Measurements from ENCODE around the gene HSPA12B. TPM values are rescaled to one million over a fixed set of nuclear protein-coding genes. Genes with fewer than 3 reads are reported as not detected.
A peak's percentile ranks its signal among the peaks of the same experiment; 100 is the strongest.
"Not testable (repeated sequence)": the region's sequence is repeated elsewhere in the genome, so short reads cannot be mapped to it uniquely, and the experiment has no call there.

Gene HSPA12B
- total RNA-seq, 3 donors from 2014 or later: 0.08 TPM; not detected in 2

GRCh38 chr20:3784216-3784853, 51.9 kb downstream of the HSPA12B start:
- Mint-ChIP-seq H3K27me3 (ENCODE audit: low read depth) (peaks cover 1% of the 10 kb centered on the region), H3K36me3 (ENCODE audit: insufficient read depth) (peaks cover 6% of the 10 kb centered on the region), H3K9me3 (no peaks in the 10 kb centered on the region), H3K4me1 (ENCODE audit: low read depth) (peaks cover 49% of the 10 kb centered on the region), H3K4me3 (peak overlapping the region; percentile 69)
- ATAC-seq (no peak), DNase-seq (no peak)

GRCh38 chr20:3784863-3785239, 52.4 kb downstream of the HSPA12B start:
- ATAC-seq (no peak), DNase-seq (no peak)
- Mint-ChIP-seq H3K36me3 (ENCODE audit: insufficient read depth) (peaks cover 6% of the 10 kb centered on the region), H3K4me1 (ENCODE audit: low read depth) (peaks cover 49% of the 10 kb centered on the region), H3K9me3 (no peaks in the 10 kb centered on the region), H3K4me3 (peak overlapping the region; percentile 69), H3K27me3 (ENCODE audit: low read depth) (no peaks in the 10 kb centered on the region)

- DNase-seq: no peak
- H3K4me1 Mint-ChIP-seq (ENCODE audit: low read depth): peaks cover 48% of the 10 kb centered on the region
- no peaks in the 10 kb centered on the region for H3K9me3 Mint-ChIP-seq
- H3K36me3 Mint-ChIP-seq (ENCODE audit: insufficient read depth): peaks cover 6% of the 10 kb centered on the region
- H3K27me3 Mint-ChIP-seq (ENCODE audit: low read depth): no peaks in the 10 kb centered on the region
- ATAC-seq: no peak
- H3K4me3 Mint-ChIP-seq: peak overlapping the region; percentile 69
Measured at GRCh38 chr20:3785240-3786125, 53.0 kb downstream of the HSPA12B start.

- DNase-seq (peak; percentile 32), ATAC-seq (peak; percentile 21 to 37)
- no peaks in the 10 kb centered on the region for H3K9me3 Mint-ChIP-seq
- H3K4me1 Mint-ChIP-seq (ENCODE audit: low read depth): peaks cover 41% of the 10 kb centered on the region
- H3K27me3 Mint-ChIP-seq (ENCODE audit: low read depth): no peaks in the 10 kb centered on the region
- H3K36me3 Mint-ChIP-seq (ENCODE audit: insufficient read depth): peaks cover 6% of the 10 kb centered on the region
- H3K4me3 Mint-ChIP-seq: peak overlapping the region; percentile 85
Measured at GRCh38 chr20:3786126-3786484, 53.6 kb downstream of the HSPA12B start.

- no peaks in the 10 kb centered on the region for H3K27me3 Mint-ChIP-seq (ENCODE audit: low read depth)
- ATAC-seq: peak; percentile 91 to 95
Measured at GRCh38 chr20:3786665-3787323, 54.3 kb downstream of the HSPA12B start, which contains the start of gene CENPB. CENPB (minus strand) TSS chr20:3786740; CDS start chr20:3786483, 257 bp downstream.

GRCh38 chr20:3787324-3788014, 55.0 kb downstream of the HSPA12B start:
- Mint-ChIP-seq H3K4me1 (ENCODE audit: low read depth) (peaks cover 33% of the 10 kb centered on the region), H3K9me3 (no peaks in the 10 kb centered on the region), H3K4me3 (peak overlapping the region; percentile 70), H3K36me3 (ENCODE audit: insufficient read depth) (peaks cover 6% of the 10 kb centered on the region), H3K27me3 (ENCODE audit: low read depth) (no peaks in the 10 kb centered on the region)
- no peak for DNase-seq
- ATAC-seq: no peak

More at GRCh38 chr20:3786665-3787323, 54.3 kb downstream of the HSPA12B start, which contains the start of gene CENPB:
- peak within 1 kb of the TSS; percentile 85 for H3K4me3 Mint-ChIP-seq
- H3K9me3 Mint-ChIP-seq: no peaks in the 10 kb centered on the region
- H3K36me3 Mint-ChIP-seq (ENCODE audit: insufficient read depth): peaks cover 6% of the 10 kb centered on the region
- peaks cover 35% of the 10 kb centered on the region for H3K4me1 Mint-ChIP-seq (ENCODE audit: low read depth)
- peak; percentile 89 for DNase-seq

- no peaks in the 10 kb centered on the region for H3K27me3 Mint-ChIP-seq (ENCODE audit: low read depth)
- H3K4me3 Mint-ChIP-seq: peak overlapping the region; percentile 44
- no peak for DNase-seq
- H3K36me3 Mint-ChIP-seq (ENCODE audit: insufficient read depth): peaks cover 6% of the 10 kb centered on the region
- H3K4me1 Mint-ChIP-seq (ENCODE audit: low read depth): peaks cover 26% of the 10 kb centered on the region
- no peak for ATAC-seq
- H3K9me3 Mint-ChIP-seq: no peaks in the 10 kb centered on the region
Measured at GRCh38 chr20:3788685-3789155, 56.2 kb downstream of the HSPA12B start.

- not testable (repeated sequence) for H3K9me3 Mint-ChIP-seq; H3K36me3 Mint-ChIP-seq (ENCODE audit: insufficient read depth); H3K4me3 Mint-ChIP-seq; DNase-seq; ATAC-seq; H3K27me3 Mint-ChIP-seq (ENCODE audit: low read depth)
- peaks cover 26% of the 10 kb centered on the region for H3K4me1 Mint-ChIP-seq (ENCODE audit: low read depth)
Measured at GRCh38 chr20:3789201-3789600, 56.7 kb downstream of the HSPA12B start.

- H3K36me3 Mint-ChIP-seq (ENCODE audit: insufficient read depth); ATAC-seq: not testable (repeated sequence)
Measured at GRCh38 chr20:3794168-3794567, 61.7 kb downstream of the HSPA12B start.

GRCh38 chr20:3794701-3795420, 62.4 kb downstream of the HSPA12B start:
- Mint-ChIP-seq H3K4me3 (peak overlapping the region; percentile 90), H3K27me3 (ENCODE audit: low read depth) (no peaks in the 10 kb centered on the region), H3K9me3 (no peaks in the 10 kb centered on the region), H3K36me3 (ENCODE audit: insufficient read depth) (peaks cover 2% of the 10 kb centered on the region), H3K4me1 (ENCODE audit: low read depth) (peaks cover 41% of the 10 kb centered on the region)
- DNase-seq (no peak), ATAC-seq (no peak)

More at GRCh38 chr20:3794168-3794567, 61.7 kb downstream of the HSPA12B start:
- peaks cover 34% of the 10 kb centered on the region for H3K4me1 Mint-ChIP-seq (ENCODE audit: low read depth)
- not testable (repeated sequence) for H3K27me3 Mint-ChIP-seq (ENCODE audit: low read depth); DNase-seq; H3K9me3 Mint-ChIP-seq; H3K4me3 Mint-ChIP-seq

- peaks cover 5% of the 10 kb centered on the region for H3K36me3 Mint-ChIP-seq (ENCODE audit: insufficient read depth)
- H3K4me3 Mint-ChIP-seq: peak within 1 kb of the TSS; percentile 90
- peak; percentile 86 to 87 for ATAC-seq
- H3K4me1 Mint-ChIP-seq (ENCODE audit: low read depth): peaks cover 50% of the 10 kb centered on the region
- peak; percentile 84 for DNase-seq
- H3K27me3 Mint-ChIP-seq (ENCODE audit: low read depth): no peaks in the 10 kb centered on the region
- no peaks in the 10 kb centered on the region for H3K9me3 Mint-ChIP-seq
Measured at GRCh38 chr20:3795511-3796468, 63.3 kb downstream of the HSPA12B start, which contains the start of gene CDC25B. CDC25B (plus strand) TSS chr20:3796310; CDS start chr20:3796532, 222 bp downstream.

- DNase-seq: no peak
- H3K9me3 Mint-ChIP-seq: no peaks in the 10 kb centered on the region
- H3K4me3 Mint-ChIP-seq: peak overlapping the region; percentile 90
- no peaks in the 10 kb centered on the region for H3K27me3 Mint-ChIP-seq (ENCODE audit: low read depth)
- peaks cover 59% of the 10 kb centered on the region for H3K4me1 Mint-ChIP-seq (ENCODE audit: low read depth)
- ATAC-seq: peak in 1 of 2 donors; percentile 3
- peaks cover 8% of the 10 kb centered on the region for H3K36me3 Mint-ChIP-seq (ENCODE audit: insufficient read depth)
Measured at GRCh38 chr20:3796477-3797225, 64.2 kb downstream of the HSPA12B start.

All from activated T-cell treated with anti-CD3 and anti-CD28 coated beads, Interleukin-2, amount 50 U/mL, for 4 hours (primary cell).